Endothelial cell of umbilical vein (primary cell): ENCODE measurements around the gene SHISA9. TPM values are rescaled to one million over a fixed set of nuclear protein-coding genes. Genes with fewer than 3 reads are reported as not detected.
A peak's percentile ranks its signal among the peaks of the same experiment; 100 is the strongest.

Experiments
- BruUV-seq: library from RNA; stranded (reverse); fragments of 400-500 nt; replicated peaks from 2 replicates; lab custom pipeline; 2021; lab: Mats Ljungman, UMichigan
- CTCF ChIA-PET: fragments of 300-600, 350-600 bp; sonication (Branson Sonifier 250); formaldehyde crosslinking; loops from one replicate; lab custom pipeline; 2021; ENCODE audit warnings: antibody characterized with exemption, inconsistent platforms; lab: Charles Lee
- POLR2A ChIA-PET: fragments of 300-600, 350-600 bp; sonication (Branson Sonifier 250); formaldehyde crosslinking; loops from one replicate; lab custom pipeline; 2021; ENCODE audit warnings: antibody characterized with exemption, inconsistent platforms; lab: Charles Lee
- DNase-seq: peaks from one replicate; pipeline ENCODE4 v3.0.0-alpha.2; 2011; ENCODE audit warnings: low read depth, low spot score
- FAIRE-seq: peaks from 2 replicates; lab custom pipeline; 2011; peaks lifted over from hg19 to GRCh38; lab: Jason Lieb, UNC
- H2AFZ ChIP-seq: 2 replicates; pipeline ENCODE4 v1.6.0; 2012; ENCODE audit warnings: low read depth, low read length, control low read depth, inconsistent platforms
- H3K27ac ChIP-seq: 2 replicates; pipeline ENCODE4 v1.5.1; 2011; ENCODE audit warnings: low read depth, mild to moderate bottlenecking, control low read depth, low read length, moderate library complexity; ENCODE audit not compliant: insufficient read depth
- H3K27me3 ChIP-seq, 2 experiments: 2 replicates each; pipeline versions ENCODE4 v1.6.0 to v1.6.1; 2011; ENCODE audit warnings: low read length in 2 of 2, mixed read lengths in 1 of 2; ENCODE audit not compliant: control insufficient read depth in 2 of 2, insufficient read depth in 2 of 2
- H3K36me3 ChIP-seq, 2 experiments: 2 replicates in 1 of 2; 3 replicates in 1 of 2; pipeline ENCODE4 v1.5.1; 2011; ENCODE audit warnings: low read length in 2 of 2, mild to moderate bottlenecking in 1 of 2, moderate library complexity in 1 of 2; ENCODE audit not compliant: control insufficient read depth in 2 of 2, insufficient read depth in 2 of 2; ENCODE audit errors: extremely low read depth in 1 of 2
- H3K4me1 ChIP-seq: 3 replicates; pipeline ENCODE4 v1.5.1; 2011; ENCODE audit warnings: mild to moderate bottlenecking, low read length; ENCODE audit not compliant: control insufficient read depth, insufficient read depth; ENCODE audit errors: extremely low read depth
- H3K4me2 ChIP-seq: 2 replicates; pipeline ENCODE4 v1.6.1; 2011; ENCODE audit warnings: low read length, control low read depth, mixed read lengths; ENCODE audit not compliant: insufficient read depth
- H3K4me3 ChIP-seq, 3 experiments: fragments of 200-600 bp in 1 of 3; sonication (generic), shearing (Covaris generic) in 1 of 3; replicated peaks in 1 of 3; 2 replicates each; pipeline ENCODE4 v1.5.1; 2011 to 2016; ENCODE audit warnings: control low read depth in 3 of 3, low read length in 3 of 3, mild to moderate bottlenecking in 2 of 3, inconsistent platforms in 1 of 3, low read depth in 1 of 3, moderate library complexity in 1 of 3; ENCODE audit not compliant: insufficient read depth in 1 of 3
- H3K79me2 ChIP-seq: 2 replicates; pipeline ENCODE4 v1.6.0; 2012; ENCODE audit warnings: low read length, inconsistent platforms; ENCODE audit not compliant: control insufficient read depth, insufficient read depth
- H3K9ac ChIP-seq: replicated peaks from 2 replicates; pipeline ENCODE3; 2011; ENCODE audit warnings: low read length, control low read depth; ENCODE audit not compliant: insufficient read depth; ENCODE audit errors: extremely low read depth
- H3K9me1 ChIP-seq: replicated peaks from 3 replicates; pipeline ENCODE4 v1.6.0; 2011; ENCODE audit warnings: mild to moderate bottlenecking, low read length; ENCODE audit not compliant: control insufficient read depth, insufficient read depth; ENCODE audit errors: extremely low read depth
- H3K9me3 ChIP-seq: replicated peaks from 2 replicates; pipeline ENCODE4 v1.5.1; 2012; ENCODE audit warnings: low read length, inconsistent platforms; ENCODE audit not compliant: control insufficient read depth, insufficient read depth
- H4K20me1 ChIP-seq: replicated peaks from 2 replicates; pipeline ENCODE3; 2011; ENCODE audit warnings: mild to moderate bottlenecking, low read length; ENCODE audit not compliant: control insufficient read depth, insufficient read depth; ENCODE audit errors: extremely low read depth
- EZH2 ChIP-seq: IDR thresholded peaks from 2 replicates; pipeline ENCODE4 v1.6.1; 2012; ENCODE audit warnings: borderline replicate concordance, low read depth, mild to moderate bottlenecking, moderate library complexity, low read length, inconsistent platforms; ENCODE audit not compliant: severe bottlenecking
- FOS ChIP-seq: IDR thresholded peaks from 2 replicates; pipeline ENCODE4 v1.6.1; 2011; ENCODE audit warnings: mild to moderate bottlenecking, low read length, moderate library complexity, borderline replicate concordance; ENCODE audit not compliant: insufficient read depth
- GATA2 ChIP-seq: IDR thresholded peaks from 2 replicates; pipeline ENCODE4 v1.7.0; 2011; ENCODE audit warnings: low read depth, mild to moderate bottlenecking, moderate library complexity, mixed read lengths, low read length; ENCODE audit not compliant: insufficient read length, insufficient read depth
- JUN ChIP-seq: IDR thresholded peaks from 2 replicates; pipeline ENCODE4 v1.6.1; 2011; ENCODE audit warnings: borderline replicate concordance, low read depth; ENCODE audit not compliant: insufficient read length, insufficient read depth
- MYC ChIP-seq: IDR thresholded peaks from one replicate; pipeline ENCODE4 v1.6.1; 2011; ENCODE audit warnings: mild to moderate bottlenecking, low read depth, low read length
- POLR2A ChIP-seq: IDR thresholded peaks from 2 replicates; pipeline ENCODE4 v1.6.1; 2012; ENCODE audit warnings: low read depth, mild to moderate bottlenecking, control low read depth, low read length
- POLR2AphosphoS5 ChIP-seq: IDR thresholded peaks from 2 replicates; pipeline ENCODE4 v1.6.1; 2012; ENCODE audit warnings: low read depth, mild to moderate bottlenecking, control low read depth, low read length, moderate library complexity; ENCODE audit not compliant: insufficient read depth
- dilution Hi-C: fragments of 300-500 bp; cut with MboI; formaldehyde crosslinking; loops from one replicate; pipeline ENCODE4 v1.15.0; 2019; ENCODE audit warnings: low sequenced_read_pairs; ENCODE audit not compliant: extremely low pct_ligation_motif_present
- intact Hi-C: fragments of 100-400 bp; cut with micrococcal nuclease; formaldehyde crosslinking; loops from one replicate; pipeline ENCODE4 v1.10.0; 2022
- polyA plus RNA-seq, 4 experiments: library from polyadenylated mRNA; depleted of rRNA in 3 of 4; stranded (reverse) in 3 of 4; unstranded in 1 of 4; fragments of >200 nt; gene quantifications; 2 replicates each; pipeline versions ENCODE4 v1.2.1 to v1.2.3, GENCODE V29; 2011 to 2012; ENCODE audit warnings: missing spikeins in 1 of 4
- total RNA-seq: library from RNA; stranded (reverse); gene quantifications from 2 replicates; pipeline ENCODE4 v1.2.3, GENCODE V29; 2021
- TF ChIP-seq, protein P1 (sequence below), 2 donors: IDR thresholded peaks; 1 replicate in 1 of 2; 2 replicates in 1 of 2; pipeline ENCODE4 v1.5.1; 2011; ENCODE audit warnings: low read length in 2 of 2, mild to moderate bottlenecking in 2 of 2, moderate library complexity in 2 of 2, control low read depth in 1 of 2, inconsistent platforms in 1 of 2, low read depth in 1 of 2; ENCODE audit not compliant: insufficient read depth in 1 of 2; ENCODE audit errors: extremely low read depth in 1 of 2
- TF ChIP-seq, protein P2 (sequence below): IDR thresholded peaks from 2 replicates; pipeline ENCODE4 v1.6.1; 2011; ENCODE audit not compliant: insufficient read depth, insufficient read length

Gene SHISA9
- total and polyA plus RNA-seq, 2 donors (not counting 3 experiments of a cell fraction or from before 2014, with no cell fraction given), result not detected

DNA sequence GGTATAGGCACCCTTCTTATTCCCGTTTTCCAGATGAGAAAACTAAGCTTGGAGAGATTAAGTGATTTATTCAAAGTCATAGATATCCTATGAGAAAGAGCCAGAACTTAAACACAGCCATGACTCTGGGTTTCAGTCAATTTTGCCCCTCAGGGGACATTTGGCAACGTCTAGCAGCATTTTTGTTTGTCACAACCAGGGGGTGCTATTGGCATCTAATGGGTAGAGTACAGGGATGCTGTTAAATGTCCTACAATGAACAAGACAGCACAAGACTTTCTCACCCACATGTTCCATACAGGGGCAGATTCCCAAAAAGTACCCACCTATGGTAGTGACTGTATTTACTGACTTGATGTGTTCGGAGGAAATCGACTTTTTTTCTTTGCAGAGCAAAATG is 4.8 kb upstream of the SHISA9 start:
- Histone ChIP-seq H4K20me1 (no peaks in the 10 kb centered on the region), H3K9me3 (no peaks in the 10 kb centered on the region), H3K4me3 (no peak overlapping the region), H3K4me1 (no peaks in the 10 kb centered on the region), H3K36me3 (no peaks in the 10 kb centered on the region), H3K9me1 (no peaks in the 10 kb centered on the region), H3K9ac (no peak overlapping the region), H3K4me2 (no peak overlapping the region), H3K27me3 (peaks cover 22 to 24% of the 10 kb centered on the region in 2 experiments), H3K79me2 (no peaks in the 10 kb centered on the region), H2AFZ (no peak overlapping the region), H3K27ac (no peak overlapping the region)
- TF ChIP-seq, protein P1, sequence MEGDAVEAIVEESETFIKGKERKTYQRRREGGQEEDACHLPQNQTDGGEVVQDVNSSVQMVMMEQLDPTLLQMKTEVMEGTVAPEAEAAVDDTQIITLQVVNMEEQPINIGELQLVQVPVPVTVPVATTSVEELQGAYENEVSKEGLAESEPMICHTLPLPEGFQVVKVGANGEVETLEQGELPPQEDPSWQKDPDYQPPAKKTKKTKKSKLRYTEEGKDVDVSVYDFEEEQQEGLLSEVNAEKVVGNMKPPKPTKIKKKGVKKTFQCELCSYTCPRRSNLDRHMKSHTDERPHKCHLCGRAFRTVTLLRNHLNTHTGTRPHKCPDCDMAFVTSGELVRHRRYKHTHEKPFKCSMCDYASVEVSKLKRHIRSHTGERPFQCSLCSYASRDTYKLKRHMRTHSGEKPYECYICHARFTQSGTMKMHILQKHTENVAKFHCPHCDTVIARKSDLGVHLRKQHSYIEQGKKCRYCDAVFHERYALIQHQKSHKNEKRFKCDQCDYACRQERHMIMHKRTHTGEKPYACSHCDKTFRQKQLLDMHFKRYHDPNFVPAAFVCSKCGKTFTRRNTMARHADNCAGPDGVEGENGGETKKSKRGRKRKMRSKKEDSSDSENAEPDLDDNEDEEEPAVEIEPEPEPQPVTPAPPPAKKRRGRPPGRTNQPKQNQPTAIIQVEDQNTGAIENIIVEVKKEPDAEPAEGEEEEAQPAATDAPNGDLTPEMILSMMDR (IDR thresholded peaks at IDR 0.05; ENCODE audit: extremely low read depth in 1 of 2, insufficient read depth in 1 of 2, low read depth in 1 of 2, low read length in 2 of 2), result peak; percentile 40 to 46
- no peak for TF ChIP-seq POLR2AphosphoS5
- DNase-seq (peak; percentile 18), FAIRE-seq (peak; percentile 49)
- ChIA-PET POLR2A (no interaction called here), CTCF (no interaction called here)
- dilution Hi-C loops (no loop called here), intact Hi-C loops (loop anchor here (5.0 kb wide), 1 partner anchor 324 kb away; no protein-coding TSS in a partner anchor)
- no TSS peak for BruUV-seq

DNA sequence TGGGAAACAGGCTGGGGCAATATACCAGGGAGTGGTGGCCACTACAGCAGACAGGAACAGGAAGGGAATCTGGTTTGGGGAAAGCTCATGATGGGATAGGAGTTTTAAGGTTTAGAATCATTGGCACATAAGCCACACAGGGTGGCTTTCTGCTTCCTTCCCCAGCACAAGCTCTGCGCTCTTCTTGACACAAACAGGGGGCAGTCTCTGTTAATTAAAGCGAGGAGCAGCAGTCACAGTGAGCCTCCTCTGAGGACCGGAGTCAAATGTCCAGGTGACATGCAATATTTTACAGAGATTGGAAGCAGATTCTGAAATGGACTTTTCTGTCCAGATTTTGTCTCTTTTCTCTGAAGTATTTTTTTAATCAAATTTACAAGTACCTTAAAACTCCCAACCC is 2.8 kb upstream of the SHISA9 start:
- Histone ChIP-seq H2AFZ (no peak overlapping the region), H3K4me3 (no peak overlapping the region), H3K79me2 (no peaks in the 10 kb centered on the region), H3K36me3 (no peaks in the 10 kb centered on the region), H3K4me1 (no peaks in the 10 kb centered on the region), H3K27me3 (peaks cover 36 to 42% of the 10 kb centered on the region in 2 experiments), H3K9me3 (no peaks in the 10 kb centered on the region), H3K4me2 (no peak overlapping the region), H3K27ac (no peak overlapping the region), H3K9ac (no peak overlapping the region), H3K9me1 (no peaks in the 10 kb centered on the region), H4K20me1 (no peaks in the 10 kb centered on the region)
- DNase-seq, result no peak
- TF ChIP-seq FOS (no peak), MYC (no peak), POLR2AphosphoS5 (no peak), GATA2 (no peak), POLR2A (no peak), EZH2 (no peak), JUN (no peak)
- TF ChIP-seq, protein P1 (IDR thresholded peaks at IDR 0.05; ENCODE audit: extremely low read depth in 1 of 2, insufficient read depth in 1 of 2, low read depth in 1 of 2, low read length in 2 of 2), result no peak
- TF ChIP-seq, protein P2, sequence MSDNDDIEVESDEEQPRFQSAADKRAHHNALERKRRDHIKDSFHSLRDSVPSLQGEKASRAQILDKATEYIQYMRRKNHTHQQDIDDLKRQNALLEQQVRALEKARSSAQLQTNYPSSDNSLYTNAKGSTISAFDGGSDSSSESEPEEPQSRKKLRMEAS, result no peak
- dilution Hi-C loops, result no loop called here
- intact Hi-C loops, result loop anchor here (5.0 kb wide), 1 partner anchor 326 kb away; no protein-coding TSS in a partner anchor
- no TSS peak for BruUV-seq
- FAIRE-seq, result no peak
- ChIA-PET POLR2A (no interaction called here), CTCF (interaction anchor here (1.0 to 1.1 kb wide), 2 partner anchors 14 to 324 kb away, joined by 3 read pairs; no protein-coding TSS in a partner anchor)
